BE2C (cell line): Measurements from ENCODE around the gene RBM20.

Source experiments
- DNase-seq: peaks from one replicate; pipeline ENCODE4 v3.0.0-alpha.2; 2020
- H3K27me3 ChIP-seq: fragments of 250-450 bp; sonication (Bioruptor Pico); 2 replicates; pipeline ENCODE4 v1.5.1; 2020; ENCODE audit warnings: mild to moderate bottlenecking
- H3K36me3 ChIP-seq: fragments of 250-450 bp; sonication (Bioruptor Pico); 2 replicates; pipeline ENCODE4 v1.5.1; 2020; ENCODE audit warnings: mild to moderate bottlenecking
- H3K4me1 ChIP-seq: fragments of 250-450 bp; sonication (Bioruptor Pico); 2 replicates; pipeline ENCODE4 v1.5.1; 2020
- H3K4me3 ChIP-seq: 2 replicates; pipeline ENCODE4 v1.5.1; 2011; ENCODE audit warnings: low read depth, low read length
- H3K9me3 ChIP-seq: fragments of 250-450 bp; sonication (Bioruptor Pico); 2 replicates; pipeline ENCODE4 v1.5.1; 2020
- CTCF ChIP-seq: IDR thresholded peaks from 2 replicates; pipeline ENCODE4 v1.5.1; 2012; ENCODE audit warnings: mild to moderate bottlenecking, low read depth, low read length

The RBM20 gene

GRCh38 chr10:110867807-110868465 is 223.8 kb downstream of the RBM20 start:
- Histone ChIP-seq H3K4me1 (peaks cover 16% of the 10 kb centered on the region), H3K27me3 (no peaks in the 10 kb centered on the region), H3K9me3 (no peaks in the 10 kb centered on the region), H3K4me3 (no peak overlapping the region), H3K36me3 (no peaks in the 10 kb centered on the region)
- DNase-seq: no peak
- TF ChIP-seq CTCF: no peak

DNA sequence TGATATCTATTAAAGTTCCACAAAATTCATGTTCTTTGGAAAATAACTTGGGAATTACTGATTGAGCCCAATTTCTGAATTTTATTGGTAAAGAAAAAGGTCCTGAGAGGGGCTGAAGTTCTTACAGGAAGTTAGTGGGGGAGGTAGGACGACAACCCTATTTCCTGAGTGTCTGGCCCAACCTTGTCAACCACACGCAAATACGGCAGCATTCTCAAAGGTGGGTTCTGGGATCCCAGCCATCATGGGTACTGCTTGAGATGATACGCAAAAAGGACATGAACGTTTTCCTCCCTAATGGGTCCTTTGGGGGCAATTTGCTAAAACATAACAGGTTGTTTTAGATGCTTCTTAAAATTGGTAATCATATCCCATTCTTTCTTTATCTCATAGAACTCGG is 224.8 kb downstream of the RBM20 start:
- Histone ChIP-seq H3K27me3 (no peaks in the 10 kb centered on the region), H3K4me3 (no peak overlapping the region), H3K4me1 (peaks cover 16% of the 10 kb centered on the region), H3K9me3 (no peaks in the 10 kb centered on the region), H3K36me3 (no peaks in the 10 kb centered on the region)
- DNase-seq: no peak
- TF ChIP-seq CTCF: no peak

DNA sequence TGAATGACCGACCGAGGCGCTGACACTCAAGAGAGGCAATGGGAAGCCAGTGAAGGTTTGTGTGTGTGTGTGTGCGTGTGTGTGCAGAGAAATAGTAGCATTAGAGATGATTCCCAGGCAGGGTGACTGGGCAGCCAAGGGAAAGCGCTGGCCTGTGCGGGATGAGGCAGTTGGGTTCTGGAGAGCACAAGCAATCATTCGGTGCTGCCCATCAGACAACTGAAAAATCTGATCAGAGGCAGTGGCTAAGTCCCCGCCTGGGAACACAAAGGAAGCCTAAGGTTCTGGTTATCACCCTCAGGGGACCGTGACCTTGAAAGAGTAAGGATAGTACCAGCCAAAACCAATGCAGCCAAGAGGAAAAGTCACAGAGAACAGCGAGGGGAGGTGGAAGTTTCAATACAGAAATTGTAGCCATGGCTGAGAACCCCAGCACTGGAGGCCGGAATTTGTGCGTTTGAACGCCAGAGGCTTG is 226.7 kb downstream of the RBM20 start:
- peaks cover 16% of the 10 kb centered on the region for H3K4me1 ChIP-seq
- no peak overlapping the region for H3K4me3 ChIP-seq

GRCh38 chr10:110871298-110872084 is 227.4 kb downstream of the RBM20 start, which contains the start of gene PDCD4:
Gene PDCD4, plus strand, starts transcription at chr10:110871928. Its CDS starts 4,100 bp downstream, at chr10:110876028.
- TF ChIP-seq CTCF: no peak
- Histone ChIP-seq H3K27me3 (no peaks in the 10 kb centered on the region), H3K9me3 (no peaks in the 10 kb centered on the region), H3K36me3 (no peaks in the 10 kb centered on the region), H3K4me1 (peaks cover 14% of the 10 kb centered on the region), H3K4me3 (peak within 1 kb of the TSS; percentile 76)
- peak; percentile 99 for DNase-seq

More for the DNA sequence above, 226.7 kb downstream of the RBM20 start:
- peak; percentile 28 for DNase-seq
- Histone ChIP-seq H3K27me3 (no peaks in the 10 kb centered on the region), H3K36me3 (no peaks in the 10 kb centered on the region), H3K9me3 (no peaks in the 10 kb centered on the region)
- TF ChIP-seq CTCF: no peak

- Histone ChIP-seq H3K4me3 (peak overlapping the region; percentile 76), H3K9me3 (no peaks in the 10 kb centered on the region), H3K36me3 (no peaks in the 10 kb centered on the region), H3K4me1 (peaks cover 8% of the 10 kb centered on the region), H3K27me3 (no peaks in the 10 kb centered on the region)
- DNase-seq: peak; percentile 88
- TF ChIP-seq CTCF: peak; percentile 28; the same call in 1 of the 2 replicates
Observed at GRCh38 chr10:110872145-110872983, 228.2 kb downstream of the RBM20 start.
